OCI-LY3 (cell line): ENCODE data around the gene FGF2.

ENCODE experiments used
- H2AFZ ChIP-seq: fragments of 200-600, 300-600 bp; shearing (Covaris generic); 2 replicates; pipeline ENCODE4 v1.6.0; 2014; ENCODE audit warnings: antibody characterized with exemption, low read depth, low read length
- H3K27ac ChIP-seq: fragments of 200-600, 300-600 bp; sonication (generic); 2 replicates; pipeline ENCODE4 v1.5.1; 2014; ENCODE audit warnings: mild to moderate bottlenecking, low read length, moderate library complexity, mixed read lengths
- H3K27me3 ChIP-seq: fragments of 200-600, 300-600 bp; sonication (generic); 2 replicates; pipeline ENCODE4 v1.6.1; 2014; ENCODE audit warnings: low read depth, low read length, mixed read lengths
- H3K36me3 ChIP-seq: fragments of 200-600, 300-600 bp; sonication (generic); replicated peaks from 2 replicates; pipeline ENCODE3; 2014; ENCODE audit warnings: low read depth, low read length, mixed read lengths
- H3K4me1 ChIP-seq: fragments of 300-600, 200-600 bp; sonication (generic); 2 replicates; pipeline ENCODE4 v1.6.1; 2014; ENCODE audit warnings: low read length, mixed read lengths
- H3K4me2 ChIP-seq: fragments of 200-600, 300-600 bp; sonication (generic); 2 replicates; pipeline ENCODE4 v1.6.1; 2014; ENCODE audit warnings: low read length, mixed read lengths
- H3K4me3 ChIP-seq: fragments of 300-600, 200-600 bp; sonication (generic); 2 replicates; pipeline ENCODE4 v1.5.1; 2014; ENCODE audit warnings: antibody characterized with exemption, mild to moderate bottlenecking, low read length, moderate library complexity
- H3K79me2 ChIP-seq: fragments of 300-600, 200-600 bp; shearing (Covaris generic); 2 replicates; pipeline ENCODE4 v1.6.1; 2014; ENCODE audit warnings: mild to moderate bottlenecking, low read length, mixed read lengths
- H3K9ac ChIP-seq: fragments of 300-600, 200-600 bp; shearing (Covaris generic); 2 replicates; pipeline ENCODE4 v1.6.0; 2014; ENCODE audit warnings: mild to moderate bottlenecking, low read length, moderate library complexity
- H3K9me3 ChIP-seq: fragments of 200-600, 300-600 bp; shearing (Covaris generic); 2 replicates; pipeline ENCODE4 v1.6.1; 2014; ENCODE audit warnings: low read length, mixed read lengths; ENCODE audit not compliant: insufficient read depth
- H4K20me1 ChIP-seq: fragments of 200-600, 300-600 bp; sonication (generic); 2 replicates; pipeline ENCODE4 v1.6.1; 2016; ENCODE audit warnings: low read length, mixed read lengths; ENCODE audit not compliant: insufficient read depth
- EZH2phosphoT487 ChIP-seq: fragments of 200-600 bp; shearing (Covaris generic); IDR thresholded peaks from 2 replicates; pipeline ENCODE4 v1.6.1; 2018; ENCODE audit warnings: antibody characterized with exemption, mixed run types, low read depth
- TF ChIP-seq, protein P1 (sequence below): fragments of 200-600, 300-600 bp; sonication (generic); IDR thresholded peaks from 2 replicates; pipeline ENCODE4 v1.5.1; 2014; ENCODE audit warnings: antibody characterized with exemption, low read length, low read depth

FGF2 gene

DNA sequence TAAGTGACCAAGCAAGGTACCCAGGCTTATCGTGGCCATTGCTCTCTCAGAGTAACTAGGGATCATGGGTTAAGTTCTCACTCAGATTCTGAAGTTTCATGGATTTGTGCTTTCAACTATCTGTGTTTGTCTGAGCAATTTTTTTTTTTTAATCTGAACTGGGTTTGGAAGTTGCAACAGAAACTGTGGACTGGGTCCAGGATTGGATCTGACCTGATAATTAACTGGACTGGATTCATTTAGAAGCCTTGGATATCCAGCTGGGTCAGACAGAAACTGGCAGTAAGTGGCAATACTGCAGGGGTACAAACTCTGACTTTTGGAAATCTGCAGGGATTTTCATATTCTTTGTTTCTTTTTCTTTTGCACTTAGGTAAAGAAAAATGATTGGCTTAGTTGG lies 38.7 kb upstream of the FGF2 start:
- Histone ChIP-seq H3K9ac (no peak overlapping the region), H4K20me1 (no peaks in the 10 kb centered on the region), H3K27ac (no peak overlapping the region), H3K27me3 (no peaks in the 10 kb centered on the region), H3K4me2 (no peak overlapping the region), H3K36me3 (no peaks in the 10 kb centered on the region), H3K79me2 (no peaks in the 10 kb centered on the region), H3K4me3 (no peak overlapping the region), H3K4me1 (peaks cover 21% of the 10 kb centered on the region), H3K9me3 (no peaks in the 10 kb centered on the region), H2AFZ (no peak overlapping the region)
- no peak for TF ChIP-seq EZH2phosphoT487
- TF ChIP-seq, protein P1, sequence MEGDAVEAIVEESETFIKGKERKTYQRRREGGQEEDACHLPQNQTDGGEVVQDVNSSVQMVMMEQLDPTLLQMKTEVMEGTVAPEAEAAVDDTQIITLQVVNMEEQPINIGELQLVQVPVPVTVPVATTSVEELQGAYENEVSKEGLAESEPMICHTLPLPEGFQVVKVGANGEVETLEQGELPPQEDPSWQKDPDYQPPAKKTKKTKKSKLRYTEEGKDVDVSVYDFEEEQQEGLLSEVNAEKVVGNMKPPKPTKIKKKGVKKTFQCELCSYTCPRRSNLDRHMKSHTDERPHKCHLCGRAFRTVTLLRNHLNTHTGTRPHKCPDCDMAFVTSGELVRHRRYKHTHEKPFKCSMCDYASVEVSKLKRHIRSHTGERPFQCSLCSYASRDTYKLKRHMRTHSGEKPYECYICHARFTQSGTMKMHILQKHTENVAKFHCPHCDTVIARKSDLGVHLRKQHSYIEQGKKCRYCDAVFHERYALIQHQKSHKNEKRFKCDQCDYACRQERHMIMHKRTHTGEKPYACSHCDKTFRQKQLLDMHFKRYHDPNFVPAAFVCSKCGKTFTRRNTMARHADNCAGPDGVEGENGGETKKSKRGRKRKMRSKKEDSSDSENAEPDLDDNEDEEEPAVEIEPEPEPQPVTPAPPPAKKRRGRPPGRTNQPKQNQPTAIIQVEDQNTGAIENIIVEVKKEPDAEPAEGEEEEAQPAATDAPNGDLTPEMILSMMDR: no peak

GRCh38 chr4:122788935-122789334 lies 37.7 kb upstream of the FGF2 start:
- H2AFZ ChIP-seq: no peak overlapping the region
- no peak overlapping the region for H3K27ac ChIP-seq
- no peaks in the 10 kb centered on the region for H4K20me1 ChIP-seq
- no peak overlapping the region for H3K4me3 ChIP-seq
- H3K9me3 ChIP-seq: no peaks in the 10 kb centered on the region
- H3K79me2 ChIP-seq: no peaks in the 10 kb centered on the region
- TF ChIP-seq EZH2phosphoT487: no peak
- TF ChIP-seq, protein P1: no peak
- H3K27me3 ChIP-seq: no peaks in the 10 kb centered on the region
- H3K4me2 ChIP-seq: no peak overlapping the region
- H3K9ac ChIP-seq: no peak overlapping the region
- no peaks in the 10 kb centered on the region for H3K36me3 ChIP-seq
- peaks cover 17% of the 10 kb centered on the region for H3K4me1 ChIP-seq

- Histone ChIP-seq H3K9ac (no peak overlapping the region), H3K9me3 (no peaks in the 10 kb centered on the region), H3K27me3 (no peaks in the 10 kb centered on the region), H3K4me1 (peaks cover 11% of the 10 kb centered on the region), H2AFZ (no peak overlapping the region), H3K4me3 (no peak overlapping the region), H3K36me3 (no peaks in the 10 kb centered on the region), H3K4me2 (no peak overlapping the region), H3K79me2 (no peaks in the 10 kb centered on the region), H4K20me1 (no peaks in the 10 kb centered on the region), H3K27ac (no peak overlapping the region)
- TF ChIP-seq, protein P1: no peak
Observed at GRCh38 chr4:122793811-122794210, 32.8 kb upstream of the FGF2 start.

DNA sequence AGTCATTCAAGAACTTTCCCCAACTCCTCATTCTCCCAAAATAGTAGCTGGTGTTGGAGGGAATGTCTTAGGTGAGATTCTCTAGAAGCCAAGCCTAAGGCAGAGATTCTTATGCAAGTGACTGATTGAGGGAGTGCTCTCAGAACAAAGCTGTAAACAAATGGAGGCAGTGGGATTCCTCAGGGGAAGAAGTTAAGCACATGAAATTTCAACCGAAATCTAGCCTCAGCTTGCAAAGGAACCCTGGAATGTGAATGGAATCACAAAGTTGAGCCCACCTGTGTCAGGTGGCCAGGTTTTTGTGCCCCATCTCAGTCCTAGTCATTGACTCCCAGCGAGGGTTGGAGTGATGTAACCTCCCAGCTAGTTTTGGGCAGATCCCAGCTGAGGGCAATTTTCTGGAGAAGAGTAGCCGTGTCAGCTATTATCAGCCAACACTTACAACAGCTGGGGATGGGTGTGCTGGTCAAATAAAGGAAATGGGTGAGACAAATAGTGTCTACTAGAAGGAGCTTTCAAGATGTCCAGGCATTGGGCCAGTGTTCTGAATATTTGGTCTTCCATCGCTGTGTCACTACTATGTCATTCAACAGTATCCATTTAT lies 29.7 kb upstream of the FGF2 start:
- H3K4me2 ChIP-seq: no peak overlapping the region
- no peaks in the 10 kb centered on the region for H3K36me3 ChIP-seq
- no peaks in the 10 kb centered on the region for H3K9me3 ChIP-seq
- H3K4me1 ChIP-seq: peaks cover 11% of the 10 kb centered on the region
- no peaks in the 10 kb centered on the region for H3K79me2 ChIP-seq
- no peak overlapping the region for H3K27ac ChIP-seq
- no peak overlapping the region for H3K4me3 ChIP-seq
- TF ChIP-seq, protein P1: no peak
- no peak for TF ChIP-seq EZH2phosphoT487
- H4K20me1 ChIP-seq: no peaks in the 10 kb centered on the region
- no peak overlapping the region for H3K9ac ChIP-seq
- H3K27me3 ChIP-seq: no peaks in the 10 kb centered on the region
- H2AFZ ChIP-seq: no peak overlapping the region
